ENCODE data around the gene OXNAD1.

Gene OXNAD1

GRCh38 chr3:16298891-16299290, 33.9 kb downstream of the OXNAD1 start:
- Histone ChIP-seq H3K27ac (ENCODE audit: low read length) (no peak overlapping the region), H3K27me3 (ENCODE audit: control insufficient read depth, insufficient read depth, low read length) (no peaks in the 10 kb centered on the region), H3K4me3 (ENCODE audit: low read length) (no peak overlapping the region), H3K9me3 (ENCODE audit: control insufficient read depth, low read depth, low read length) (no peaks in the 10 kb centered on the region), H3K4me1 (ENCODE audit: control insufficient read depth, low read depth, low read length) (peaks cover 34% of the 10 kb centered on the region), H3K9ac (ENCODE audit: low read length) (no peak overlapping the region), H3K36me3 (ENCODE audit: control insufficient read depth, low read depth, low read length) (peaks cover 19% of the 10 kb centered on the region)

- Histone ChIP-seq H3K27ac (ENCODE audit: low read length) (no peak overlapping the region), H3K36me3 (ENCODE audit: control insufficient read depth, low read depth, low read length) (peaks cover 24% of the 10 kb centered on the region), H3K9ac (ENCODE audit: low read length) (no peak overlapping the region), H3K4me3 (ENCODE audit: low read length) (no peak overlapping the region), H3K4me1 (ENCODE audit: control insufficient read depth, low read depth, low read length) (peaks cover 34% of the 10 kb centered on the region), H3K27me3 (ENCODE audit: control insufficient read depth, insufficient read depth, low read length) (no peaks in the 10 kb centered on the region), H3K9me3 (ENCODE audit: control insufficient read depth, low read depth, low read length) (no peaks in the 10 kb centered on the region)
These were observed 34.7 kb downstream of the OXNAD1 start for GRCh38 chr3:16299746-16300145.

DNA sequence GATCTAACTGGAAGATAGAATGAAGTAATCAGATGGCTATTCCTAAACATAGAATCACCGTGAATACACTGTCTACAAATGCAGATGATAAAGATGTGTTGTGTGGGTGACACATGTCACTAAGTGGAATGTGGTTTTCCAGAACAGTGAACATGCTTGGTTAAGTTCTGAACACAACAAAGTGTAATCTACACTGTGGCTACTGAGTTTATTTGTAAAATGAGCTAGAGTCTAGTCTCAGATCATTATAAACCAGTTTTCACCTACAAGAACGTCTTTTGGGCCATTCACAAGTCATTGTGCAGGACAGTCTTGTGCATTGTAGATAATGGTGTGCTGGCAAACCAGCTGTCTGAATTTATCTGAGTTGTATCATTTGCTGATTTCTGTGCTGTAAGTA, 35.3 kb downstream of the OXNAD1 start:
- H3K4me3 ChIP-seq (ENCODE audit: low read length) = no peak overlapping the region
- H3K36me3 ChIP-seq (ENCODE audit: control insufficient read depth, low read depth, low read length) = peaks cover 28% of the 10 kb centered on the region
- no peak overlapping the region for H3K9ac ChIP-seq (ENCODE audit: low read length)
- H3K27ac ChIP-seq (ENCODE audit: low read length) = peak overlapping the region; percentile 22
- H3K27me3 ChIP-seq (ENCODE audit: control insufficient read depth, insufficient read depth, low read length) = no peaks in the 10 kb centered on the region
- H3K9me3 ChIP-seq (ENCODE audit: control insufficient read depth, low read depth, low read length) = no peaks in the 10 kb centered on the region
- H3K4me1 ChIP-seq (ENCODE audit: control insufficient read depth, low read depth, low read length) = peaks cover 34% of the 10 kb centered on the region

GRCh38 chr3:16300881-16301359, 35.9 kb downstream of the OXNAD1 start:
- peaks cover 21% of the 10 kb centered on the region for H3K36me3 ChIP-seq (ENCODE audit: control insufficient read depth, low read depth, low read length)
- H3K27ac ChIP-seq (ENCODE audit: low read length) = peak overlapping the region; percentile 22
- H3K27me3 ChIP-seq (ENCODE audit: control insufficient read depth, insufficient read depth, low read length) = no peaks in the 10 kb centered on the region
- H3K4me3 ChIP-seq (ENCODE audit: low read length) = no peak overlapping the region
- H3K9me3 ChIP-seq (ENCODE audit: control insufficient read depth, low read depth, low read length) = no peaks in the 10 kb centered on the region
- no peak overlapping the region for H3K9ac ChIP-seq (ENCODE audit: low read length)
- peaks cover 34% of the 10 kb centered on the region for H3K4me1 ChIP-seq (ENCODE audit: control insufficient read depth, low read depth, low read length)

DNA sequence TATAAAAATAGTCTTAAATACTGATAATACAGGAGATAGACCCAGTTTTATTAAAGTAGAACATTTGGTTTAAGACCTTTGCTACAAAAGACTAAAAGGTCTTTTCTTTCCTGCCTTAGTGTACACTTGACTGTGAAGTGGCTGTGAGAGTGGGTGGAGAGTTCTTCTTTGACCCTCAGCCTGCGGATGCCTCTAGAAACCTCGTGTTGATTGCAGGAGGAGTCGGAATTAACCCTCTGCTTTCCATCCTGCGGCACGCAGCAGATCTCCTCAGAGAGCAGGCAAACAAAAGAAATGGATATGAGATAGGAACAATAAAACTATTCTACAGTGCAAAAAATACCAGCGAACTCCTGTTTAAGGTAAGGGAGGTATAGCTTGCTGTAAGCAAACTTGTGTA, 36.5 kb downstream of the OXNAD1 start:
- H3K4me1 ChIP-seq (ENCODE audit: control insufficient read depth, low read depth, low read length) = peaks cover 34% of the 10 kb centered on the region
- H3K4me3 ChIP-seq (ENCODE audit: low read length) = peak overlapping the region; percentile 16
- H3K27me3 ChIP-seq (ENCODE audit: control insufficient read depth, insufficient read depth, low read length) = no peaks in the 10 kb centered on the region
- peak overlapping the region; percentile 17 for H3K9ac ChIP-seq (ENCODE audit: low read length)
- H3K27ac ChIP-seq (ENCODE audit: low read length) = peak overlapping the region; percentile 40
- H3K36me3 ChIP-seq (ENCODE audit: control insufficient read depth, low read depth, low read length) = peaks cover 16% of the 10 kb centered on the region
- no peaks in the 10 kb centered on the region for H3K9me3 ChIP-seq (ENCODE audit: control insufficient read depth, low read depth, low read length)

- peak overlapping the region; percentile 40 for H3K27ac ChIP-seq (ENCODE audit: low read length)
- H3K27me3 ChIP-seq (ENCODE audit: control insufficient read depth, insufficient read depth, low read length) = no peaks in the 10 kb centered on the region
- H3K4me3 ChIP-seq (ENCODE audit: low read length) = peak overlapping the region; percentile 16
- no peaks in the 10 kb centered on the region for H3K9me3 ChIP-seq (ENCODE audit: control insufficient read depth, low read depth, low read length)
- H3K4me1 ChIP-seq (ENCODE audit: control insufficient read depth, low read depth, low read length) = peaks cover 34% of the 10 kb centered on the region
- H3K36me3 ChIP-seq (ENCODE audit: control insufficient read depth, low read depth, low read length) = peaks cover 9% of the 10 kb centered on the region
- peak overlapping the region; percentile 17 for H3K9ac ChIP-seq (ENCODE audit: low read length)
These were observed 37.1 kb downstream of the OXNAD1 start for GRCh38 chr3:16302082-16302631.

GRCh38 chr3:16303037-16303575, 38.1 kb downstream of the OXNAD1 start:
- H3K27ac ChIP-seq (ENCODE audit: low read length) = no peak overlapping the region
- peaks cover 34% of the 10 kb centered on the region for H3K4me1 ChIP-seq (ENCODE audit: control insufficient read depth, low read depth, low read length)
- H3K4me3 ChIP-seq (ENCODE audit: low read length) = peak overlapping the region; percentile 16
- H3K27me3 ChIP-seq (ENCODE audit: control insufficient read depth, insufficient read depth, low read length) = no peaks in the 10 kb centered on the region
- no peaks in the 10 kb centered on the region for H3K9me3 ChIP-seq (ENCODE audit: control insufficient read depth, low read depth, low read length)
- peaks cover 9% of the 10 kb centered on the region for H3K36me3 ChIP-seq (ENCODE audit: control insufficient read depth, low read depth, low read length)
- H3K9ac ChIP-seq (ENCODE audit: low read length) = no peak overlapping the region

DNA sequence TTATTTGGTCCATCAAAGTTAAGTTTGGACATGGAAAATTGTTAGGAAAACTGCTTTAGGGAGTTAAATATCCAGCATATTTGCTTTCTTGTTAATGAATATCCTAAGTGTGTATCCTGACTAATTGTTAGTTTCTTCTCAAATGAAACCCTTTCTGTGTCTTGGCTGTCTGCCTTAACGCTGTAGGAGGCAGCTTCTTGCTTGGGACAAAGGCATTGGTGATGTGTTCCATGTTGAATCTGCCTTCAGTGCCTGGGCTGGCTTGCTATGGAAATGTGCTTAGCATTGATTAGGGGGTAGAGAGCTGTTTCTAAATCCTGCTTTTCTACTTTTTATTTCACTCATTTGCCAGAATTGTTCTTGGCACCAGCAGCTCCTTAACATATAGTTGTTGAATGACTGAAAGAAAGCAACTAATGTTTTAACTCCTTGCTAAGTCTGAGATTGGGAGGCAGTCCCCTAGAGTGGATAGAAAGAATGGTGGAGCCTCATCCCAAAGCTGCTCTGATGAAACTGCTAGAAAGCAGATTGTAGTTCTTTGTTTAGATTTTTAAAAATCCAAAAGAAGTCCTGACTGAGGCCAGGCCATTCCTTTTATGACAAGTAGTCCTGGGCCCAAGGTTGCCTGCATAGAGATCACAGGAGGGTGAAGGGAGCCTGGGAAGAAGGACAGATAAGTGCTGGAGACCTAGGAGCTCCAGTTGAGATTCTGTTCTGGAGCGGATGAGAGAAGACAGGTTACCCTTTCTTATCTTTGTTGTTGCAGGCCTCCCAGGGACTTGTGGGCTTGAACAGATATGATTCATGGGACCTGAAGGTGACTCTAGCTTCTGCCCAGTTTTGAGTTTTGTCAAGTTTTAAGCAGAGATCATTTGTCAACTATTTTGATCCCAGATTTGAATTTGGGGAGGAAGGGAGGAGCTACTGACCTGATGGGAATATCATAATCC, 39.3 kb downstream of the OXNAD1 start:
- no peaks in the 10 kb centered on the region for H3K9me3 ChIP-seq (ENCODE audit: control insufficient read depth, low read depth, low read length)
- H3K27ac ChIP-seq (ENCODE audit: low read length) = no peak overlapping the region
- peaks cover 9% of the 10 kb centered on the region for H3K36me3 ChIP-seq (ENCODE audit: control insufficient read depth, low read depth, low read length)
- H3K9ac ChIP-seq (ENCODE audit: low read length) = no peak overlapping the region
- H3K4me3 ChIP-seq (ENCODE audit: low read length) = no peak overlapping the region
- H3K4me1 ChIP-seq (ENCODE audit: control insufficient read depth, low read depth, low read length) = peaks cover 34% of the 10 kb centered on the region
- no peaks in the 10 kb centered on the region for H3K27me3 ChIP-seq (ENCODE audit: control insufficient read depth, insufficient read depth, low read length)

DNA sequence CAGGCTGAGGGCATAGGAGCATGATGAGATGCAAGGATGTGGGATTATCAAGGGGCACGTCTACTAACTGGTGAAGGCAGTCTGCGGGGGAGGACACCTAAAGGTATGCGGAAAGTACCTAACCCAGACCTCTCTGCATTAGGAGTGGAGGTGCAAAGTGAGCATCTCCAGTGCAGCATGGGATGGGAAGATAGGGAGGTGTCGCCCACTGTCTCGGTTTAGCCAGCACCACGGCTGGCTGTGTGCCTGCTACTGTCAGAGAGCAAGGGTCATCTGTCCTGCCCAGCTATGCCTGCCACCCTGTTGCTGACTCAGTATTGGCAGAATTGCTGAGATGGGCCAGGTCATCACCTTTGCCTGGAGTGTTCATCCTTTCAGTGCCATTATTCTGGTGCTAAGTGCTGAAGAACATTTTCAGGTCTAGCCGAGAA, 40.1 kb downstream of the OXNAD1 start:
- H3K27me3 ChIP-seq (ENCODE audit: control insufficient read depth, insufficient read depth, low read length) = no peaks in the 10 kb centered on the region
- H3K36me3 ChIP-seq (ENCODE audit: control insufficient read depth, low read depth, low read length) = peaks cover 12% of the 10 kb centered on the region
- H3K9me3 ChIP-seq (ENCODE audit: control insufficient read depth, low read depth, low read length) = no peaks in the 10 kb centered on the region
- no peak overlapping the region for H3K27ac ChIP-seq (ENCODE audit: low read length)
- H3K9ac ChIP-seq (ENCODE audit: low read length) = no peak overlapping the region
- peaks cover 34% of the 10 kb centered on the region for H3K4me1 ChIP-seq (ENCODE audit: control insufficient read depth, low read depth, low read length)
- H3K4me3 ChIP-seq (ENCODE audit: low read length) = no peak overlapping the region

DNA sequence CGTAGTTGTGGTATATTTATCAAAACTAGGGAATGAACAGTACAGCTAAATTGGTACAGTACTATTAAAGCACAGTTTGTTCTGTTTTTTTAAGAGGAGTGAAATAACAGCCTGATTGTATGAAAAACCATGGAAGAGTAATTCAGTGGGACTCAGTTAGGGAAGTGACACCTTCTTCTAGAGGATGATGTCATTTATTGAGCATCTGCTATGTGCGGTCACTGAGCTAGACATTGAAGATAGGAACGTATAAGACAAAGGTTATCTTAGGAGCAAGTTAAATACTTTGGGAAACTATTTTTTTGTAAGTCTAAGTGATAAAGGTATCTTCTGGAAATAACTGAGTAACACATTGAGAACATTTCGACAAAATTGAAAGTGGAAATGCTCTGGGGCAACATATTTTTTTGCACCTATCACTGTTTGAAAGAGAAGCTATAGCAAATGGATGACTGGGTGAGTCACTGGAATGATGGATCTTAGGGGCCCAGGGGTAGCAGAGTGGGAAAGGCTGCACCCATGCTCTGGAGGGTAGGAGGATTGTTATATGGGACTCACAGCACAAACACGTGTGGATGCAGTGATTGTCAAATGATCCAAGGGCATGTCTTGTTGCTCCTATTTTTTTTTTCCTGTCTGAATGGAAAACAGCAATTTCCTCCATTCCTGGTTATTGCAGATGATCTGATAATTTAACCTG, 43.0 kb downstream of the OXNAD1 start:
- Histone ChIP-seq H3K4me1 (ENCODE audit: control insufficient read depth, low read depth, low read length) (peaks cover 5% of the 10 kb centered on the region), H3K36me3 (ENCODE audit: control insufficient read depth, low read depth, low read length) (peaks cover 12% of the 10 kb centered on the region), H3K27me3 (ENCODE audit: control insufficient read depth, insufficient read depth, low read length) (no peaks in the 10 kb centered on the region), H3K9ac (ENCODE audit: low read length) (no peak overlapping the region), H3K27ac (ENCODE audit: low read length) (no peak overlapping the region), H3K9me3 (ENCODE audit: control insufficient read depth, low read depth, low read length) (no peaks in the 10 kb centered on the region), H3K4me3 (ENCODE audit: low read length) (no peak overlapping the region)

GRCh38 chr3:16308727-16309126, 43.7 kb downstream of the OXNAD1 start:
- H3K4me1 ChIP-seq (ENCODE audit: control insufficient read depth, low read depth, low read length) = no peaks in the 10 kb centered on the region
- no peaks in the 10 kb centered on the region for H3K9me3 ChIP-seq (ENCODE audit: control insufficient read depth, low read depth, low read length)
- no peak overlapping the region for H3K4me3 ChIP-seq (ENCODE audit: low read length)
- H3K27ac ChIP-seq (ENCODE audit: low read length) = no peak overlapping the region
- no peak overlapping the region for H3K9ac ChIP-seq (ENCODE audit: low read length)
- peaks cover 14% of the 10 kb centered on the region for H3K36me3 ChIP-seq (ENCODE audit: control insufficient read depth, low read depth, low read length)
- no peaks in the 10 kb centered on the region for H3K27me3 ChIP-seq (ENCODE audit: control insufficient read depth, insufficient read depth, low read length)

Measured in iPS-18a (cell line).